Dermis microvascular lymphatic vessel endothelial cell (primary cell): ENCODE data around the gene EPC1. TPM values are rescaled to one million over a fixed set of nuclear protein-coding genes. Genes with fewer than 3 reads are reported as not detected.
"Not testable (repeated sequence)": the region's sequence is repeated elsewhere in the genome, so short reads cannot be mapped to it uniquely, and the experiment has no call there.

Source experiments
- DNase-seq, 2 donors: peaks; one replicate each; pipeline versions ENCODE4 v3.0.0 to v3.0.0-alpha.2; 2010; ENCODE audit warnings: low read depth in 2 of 2
- total RNA-seq: library from RNA; depleted of rRNA; stranded (reverse); fragments of >200 nt; gene quantifications from 2 replicates; pipeline ENCODE4 v1.2.1, GENCODE V29; 2014

The EPC1 gene
- total RNA-seq, 1 donor from 2014 or later, result 15.4 TPM

DNA sequence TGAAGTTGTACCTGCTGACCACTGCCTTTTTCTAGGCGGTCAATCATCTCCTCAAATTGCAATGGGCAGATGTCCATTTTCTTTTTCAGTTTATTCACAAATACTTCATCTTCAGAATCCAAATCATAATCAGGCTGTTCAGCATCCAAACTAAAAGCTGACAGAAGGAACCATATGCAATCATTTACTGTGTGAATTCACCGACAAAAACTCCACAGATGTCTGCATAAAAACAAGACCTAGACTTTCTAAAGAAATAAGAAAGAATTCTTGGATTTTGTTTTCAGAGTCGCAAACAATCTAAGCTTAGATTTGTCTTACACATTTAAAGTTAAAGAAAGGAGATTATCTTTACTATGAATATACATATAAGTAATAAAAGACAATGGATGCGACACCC is 53.4 kb downstream of the EPC1 start:
- no peak for DNase-seq

DNA sequence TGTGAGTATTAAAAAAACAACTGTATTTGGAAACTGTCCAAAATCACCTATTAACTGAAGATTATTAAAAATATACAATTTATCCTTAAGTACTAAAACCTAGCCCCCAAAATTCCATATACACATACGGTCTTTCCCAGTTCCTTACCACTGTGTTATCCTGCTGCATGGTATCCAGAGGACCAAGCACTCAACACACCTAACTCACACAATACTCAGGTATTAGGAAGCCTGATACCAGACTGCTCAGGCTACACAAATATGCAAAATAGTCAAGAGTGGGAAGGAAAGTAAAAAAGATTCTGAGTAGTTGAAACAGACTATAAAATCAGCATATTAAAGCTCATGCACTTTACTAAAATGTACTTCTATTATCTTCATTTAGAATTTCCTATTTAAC is 67.2 kb downstream of the EPC1 start:
- no peak for DNase-seq

DNA sequence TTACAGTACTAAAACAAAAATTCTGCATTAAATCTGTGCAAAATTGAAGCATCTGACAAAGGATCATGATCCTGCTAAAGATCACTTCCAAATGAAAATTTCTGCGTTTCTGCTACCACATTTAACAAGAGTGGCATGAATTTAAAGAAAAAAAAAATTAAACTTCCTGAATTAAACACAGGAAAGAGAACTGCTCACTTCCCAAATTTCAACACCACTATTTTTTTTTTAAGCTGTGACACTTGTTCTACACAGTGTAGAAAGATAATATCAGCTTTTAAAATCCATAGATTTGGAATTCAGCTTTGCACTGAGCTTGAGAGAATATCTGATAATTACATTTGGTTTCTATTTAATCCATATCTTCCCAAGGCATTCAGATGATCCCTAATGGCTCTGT is 73.6 kb downstream of the EPC1 start:
- DNase-seq, result no peak

DNA sequence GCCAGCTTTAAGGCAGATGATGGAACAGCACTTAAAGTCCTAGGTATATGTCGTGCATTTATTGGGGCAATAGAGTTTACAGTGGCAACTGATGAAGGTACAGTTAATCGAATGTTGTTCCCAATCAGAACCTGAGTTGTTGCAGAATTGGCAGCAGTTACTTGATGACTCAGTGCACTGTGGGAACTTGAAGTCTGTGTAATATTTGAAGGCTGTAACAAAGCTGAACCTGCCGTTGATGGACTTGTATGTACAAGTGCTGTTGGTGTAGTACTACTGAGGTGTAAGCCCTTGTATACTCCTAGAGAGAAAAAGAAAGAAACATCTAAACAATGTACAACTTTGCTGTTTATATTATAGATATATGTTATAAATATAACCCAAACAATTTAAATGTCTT is 75.3 kb downstream of the EPC1 start:
- peak in 1 of 2 donors; percentile 7 for DNase-seq

DNA sequence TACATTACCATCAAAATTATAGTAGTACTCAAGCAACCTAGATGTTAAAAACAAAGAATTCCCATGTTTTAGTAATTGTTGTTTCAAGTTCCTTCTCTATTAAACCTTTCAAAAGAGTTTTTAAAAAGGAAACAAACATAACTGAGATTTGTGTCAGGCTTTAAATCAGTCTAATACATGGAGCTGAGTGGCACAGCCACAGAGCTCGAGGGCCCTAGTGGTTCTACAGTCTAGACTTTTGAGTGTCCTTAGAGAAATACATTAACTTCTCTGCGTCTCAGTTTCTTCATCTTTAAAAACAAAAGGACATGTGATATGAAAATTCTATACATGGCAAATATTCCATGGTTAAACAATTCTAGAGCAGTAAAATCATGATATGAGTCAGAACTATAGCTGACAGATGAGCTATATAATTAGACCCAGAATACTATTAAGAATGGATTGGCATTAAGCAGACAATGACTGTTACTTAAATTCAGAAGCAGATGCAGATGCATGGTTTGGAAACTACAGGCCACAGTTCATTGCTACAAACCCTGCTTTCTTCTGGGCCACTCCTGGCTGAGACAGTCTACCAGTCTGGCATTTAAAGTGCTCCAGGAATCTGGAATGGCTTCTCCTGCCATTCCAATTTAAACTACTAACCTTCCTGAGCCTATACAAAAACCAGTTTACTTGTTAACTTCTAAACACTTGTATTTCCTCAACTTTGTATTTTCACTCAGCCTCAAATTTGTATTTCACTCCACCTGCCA is 77.4 kb downstream of the EPC1 start:
- DNase-seq, result no peak

DNA sequence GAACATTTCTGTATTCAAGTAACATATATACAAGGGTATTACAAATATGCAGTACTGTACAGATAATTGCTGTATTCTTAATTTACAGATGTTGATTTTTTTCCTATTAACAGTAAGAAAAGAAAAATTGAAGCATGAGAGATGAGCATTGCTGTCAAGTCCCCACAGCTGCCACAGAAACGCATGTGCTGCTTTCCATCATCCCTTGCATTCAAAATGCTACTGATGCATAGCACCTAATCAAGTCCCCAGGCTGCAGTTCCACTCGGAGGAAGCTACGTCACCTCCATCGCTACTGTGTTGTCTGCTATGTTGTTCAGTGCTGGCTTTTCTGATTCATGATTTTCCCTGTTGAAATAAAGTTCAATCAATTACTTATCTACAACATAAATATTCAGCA is 78.2 kb downstream of the EPC1 start:
- DNase-seq, result no peak

DNA sequence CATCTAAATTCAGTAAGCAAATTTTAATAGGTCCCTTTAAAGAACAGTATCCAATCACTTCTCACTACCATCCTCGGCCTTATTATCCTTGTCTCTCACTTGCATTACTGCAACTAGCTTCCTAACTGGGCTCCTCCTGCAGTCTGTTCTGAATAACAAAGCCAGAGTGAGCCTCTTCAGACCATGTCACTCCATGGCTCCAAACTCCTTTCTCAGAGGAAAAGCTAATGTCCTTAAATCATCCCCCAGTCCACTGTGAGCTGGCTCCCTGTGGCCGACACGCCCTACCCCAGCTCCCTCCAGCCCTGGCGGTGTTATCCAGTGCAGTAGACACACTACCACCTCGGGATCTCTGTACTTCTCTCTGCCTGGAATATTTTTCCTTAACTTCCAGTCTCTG is 80.0 kb downstream of the EPC1 start:
- no peak for DNase-seq

DNA sequence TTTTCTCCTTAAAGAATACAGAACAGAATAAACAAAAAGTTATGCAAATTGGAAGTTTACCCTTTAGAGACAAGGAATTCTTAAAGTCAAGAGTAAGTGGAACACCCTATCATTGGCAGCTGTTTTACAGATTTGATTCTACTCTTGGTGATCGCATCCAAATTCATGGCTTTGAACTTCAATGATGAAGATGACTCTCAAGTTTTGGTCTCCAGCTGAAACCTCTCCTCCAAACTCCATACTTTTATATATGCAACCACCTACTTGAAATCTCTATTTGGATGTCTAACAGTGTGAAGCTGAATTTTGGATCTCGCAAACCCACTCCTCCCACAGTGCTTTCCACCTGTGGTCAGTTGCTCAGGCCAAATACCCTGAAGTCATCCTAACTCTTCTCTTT is 80.4 kb downstream of the EPC1 start:
- no peak for DNase-seq

DNA sequence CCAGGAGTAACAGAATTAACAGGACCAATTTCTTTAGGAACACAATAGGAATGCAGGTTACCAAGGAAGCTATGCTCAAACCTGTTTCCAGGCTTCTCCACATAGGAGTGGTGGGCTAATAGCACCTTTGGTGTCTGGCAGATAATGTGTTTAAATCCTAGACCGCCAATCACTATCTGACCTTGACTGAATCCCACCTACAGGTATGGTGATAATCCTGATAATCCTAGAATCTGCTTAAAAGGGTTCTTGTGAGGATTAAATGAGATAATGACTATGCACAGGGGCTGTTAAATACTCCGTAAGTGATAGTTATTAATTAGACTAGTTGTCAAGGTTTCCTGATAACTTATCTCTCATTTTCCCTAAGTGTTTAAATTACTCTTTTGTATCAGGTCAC is 81.2 kb downstream of the EPC1 start:
- no peak for DNase-seq

DNA sequence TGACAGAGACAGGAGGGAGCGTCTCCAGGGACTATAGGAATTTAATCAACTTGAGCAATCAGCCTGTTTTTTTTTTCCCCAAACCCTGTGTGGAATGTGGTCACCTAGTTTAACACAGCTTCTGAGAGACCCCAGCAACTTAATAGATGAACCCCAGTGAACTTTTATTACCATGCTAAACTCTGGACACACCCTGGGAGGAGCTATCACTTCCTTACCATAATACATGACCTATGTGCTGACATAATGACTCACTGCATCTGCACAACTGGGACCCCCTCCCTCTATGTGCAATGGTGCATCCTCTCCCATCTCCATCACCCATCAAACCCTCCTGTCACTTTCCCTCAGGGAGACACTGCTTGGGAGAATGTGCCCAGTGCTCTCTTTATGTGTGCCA is 83.7 kb downstream of the EPC1 start:
- DNase-seq, result peak in 1 of 2 donors; percentile 24

DNA sequence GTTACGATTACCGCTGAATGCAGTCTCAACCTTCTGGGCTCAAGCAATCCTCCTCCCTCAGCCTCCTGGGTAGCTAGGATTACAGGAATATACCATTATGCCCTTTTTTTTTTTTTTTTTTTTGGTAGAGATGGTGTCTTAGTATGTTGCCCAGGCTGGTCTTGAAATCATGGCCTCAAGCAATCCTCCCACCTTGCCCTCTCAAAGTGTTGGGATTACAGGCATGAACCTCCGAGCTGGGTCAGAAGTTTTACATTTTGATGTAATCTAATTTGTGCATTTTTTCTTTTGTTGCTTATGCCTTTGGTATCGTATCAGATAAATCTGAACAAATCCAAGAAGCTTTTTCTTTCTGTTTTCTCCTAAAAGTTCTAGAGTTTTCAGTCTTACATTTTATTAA is 87.4 kb downstream of the EPC1 start:
- no peak for DNase-seq

DNA sequence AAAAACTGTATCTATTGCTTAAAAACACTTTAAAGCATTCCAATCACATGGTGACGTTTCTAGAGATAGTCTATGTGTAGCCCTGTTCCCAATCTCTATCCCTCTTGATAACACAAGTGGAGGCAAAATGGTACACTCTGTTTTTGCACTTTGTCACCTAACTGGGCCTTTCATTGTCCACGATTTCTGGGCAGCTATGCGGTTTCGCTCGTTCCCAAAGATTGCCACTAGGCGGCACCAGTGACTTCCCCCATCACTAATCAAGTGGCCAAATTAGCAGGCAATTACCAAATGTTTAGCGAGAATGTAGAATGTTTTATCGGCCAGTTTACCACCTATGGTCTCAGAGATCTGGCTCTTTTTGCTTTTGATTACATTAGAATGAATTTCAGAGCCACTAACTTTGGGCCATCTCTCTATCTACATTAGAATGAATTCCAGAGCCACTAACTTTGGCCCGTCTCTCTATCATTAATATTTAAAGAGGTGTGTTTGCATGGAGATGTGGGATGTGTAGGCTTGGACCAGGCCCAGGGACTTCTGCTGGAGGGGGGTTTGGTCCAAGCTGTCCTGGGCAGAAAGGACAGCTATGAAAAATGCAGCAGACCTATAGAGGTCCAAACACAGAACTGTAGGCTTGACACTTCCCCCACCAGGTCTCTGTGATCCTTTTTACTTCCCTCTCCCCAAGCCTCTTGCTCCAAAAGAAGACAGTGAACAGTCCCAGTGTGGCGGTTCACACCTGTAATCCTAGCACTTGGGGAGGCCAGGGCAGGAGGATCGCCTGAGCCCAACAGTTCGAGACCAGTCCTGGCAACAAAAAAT is 90.1 kb downstream of the EPC1 start:
- peak; percentile 25 to 64 for DNase-seq

DNA sequence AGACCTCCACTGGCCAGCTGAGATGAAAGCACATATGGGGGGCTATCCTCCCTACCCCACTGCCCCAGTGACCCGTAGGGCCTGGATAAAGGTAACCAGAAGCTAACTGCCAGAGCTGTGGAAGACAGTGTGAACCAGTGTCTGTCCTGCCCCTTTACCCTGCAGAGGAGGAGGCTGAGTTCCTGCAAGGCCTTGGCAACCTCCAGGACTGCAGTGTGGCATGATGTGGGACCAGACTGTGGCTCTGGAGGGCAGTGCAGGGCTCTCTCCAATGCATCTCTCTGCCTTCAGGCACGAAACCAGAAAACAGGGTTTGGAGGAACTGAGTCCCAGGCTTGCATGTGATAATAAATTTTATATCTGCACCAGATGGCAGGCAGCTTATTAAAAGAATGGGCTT is 93.1 kb downstream of the EPC1 start:
- no peak for DNase-seq

DNA sequence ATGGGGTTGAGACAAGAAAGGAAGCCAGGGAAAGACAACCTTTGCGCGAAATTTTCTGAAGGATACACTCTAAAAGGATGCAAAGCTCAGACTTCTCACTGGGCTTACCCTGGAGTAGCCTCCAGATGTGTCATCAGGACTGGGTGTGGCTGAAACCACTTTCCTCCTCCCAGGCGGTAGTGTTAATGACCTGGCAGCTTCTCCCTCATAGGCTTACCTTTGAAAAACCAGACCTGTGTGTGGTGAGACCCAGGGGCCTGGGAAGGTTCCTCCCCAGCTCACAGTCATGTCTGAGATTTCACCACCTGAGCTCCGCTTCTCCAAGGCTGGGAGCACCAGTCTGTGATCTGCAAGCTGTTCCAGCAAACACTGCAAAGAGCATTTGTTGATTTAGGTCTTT is 93.7 kb downstream of the EPC1 start:
- no peak for DNase-seq

DNA sequence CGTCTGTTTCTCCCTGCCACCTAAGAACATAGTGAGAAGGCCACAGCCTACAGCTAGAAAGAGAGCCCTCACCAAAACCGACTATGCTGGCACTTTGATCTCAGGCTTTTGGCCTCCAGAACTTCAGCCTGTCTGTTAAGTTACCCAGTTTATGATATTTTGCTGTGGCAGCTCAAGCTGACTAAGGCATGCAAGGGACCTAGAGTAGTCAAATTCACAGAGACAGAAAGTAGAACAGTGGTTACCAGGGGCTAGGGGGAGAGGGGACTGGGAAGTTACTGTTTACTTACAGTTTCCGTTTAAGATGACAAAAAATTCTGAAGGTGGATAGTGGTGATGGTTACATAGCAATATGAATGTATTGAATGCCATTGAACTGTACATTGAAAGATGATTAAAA is 96.5 kb downstream of the EPC1 start:
- DNase-seq, result not testable (repeated sequence)

DNA sequence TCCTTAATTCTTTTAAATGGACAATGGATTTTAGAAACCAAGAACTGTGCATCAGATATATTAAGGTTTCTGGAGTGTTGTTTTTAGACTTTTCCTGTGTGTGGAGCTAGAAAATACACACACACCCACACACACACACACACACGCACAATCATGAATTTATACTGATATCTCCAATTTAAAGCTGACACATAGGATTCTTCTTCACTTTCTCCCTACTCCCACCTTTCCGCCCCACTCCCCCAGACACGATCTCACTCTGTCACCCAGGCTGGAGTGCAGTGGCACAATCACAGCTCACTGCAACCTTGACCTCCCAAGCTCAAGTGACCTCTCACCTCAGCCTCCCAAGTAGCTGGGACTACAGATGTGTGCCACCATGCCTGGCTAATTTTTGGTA is 100.3 kb downstream of the EPC1 start:
- no peak for DNase-seq

DNA sequence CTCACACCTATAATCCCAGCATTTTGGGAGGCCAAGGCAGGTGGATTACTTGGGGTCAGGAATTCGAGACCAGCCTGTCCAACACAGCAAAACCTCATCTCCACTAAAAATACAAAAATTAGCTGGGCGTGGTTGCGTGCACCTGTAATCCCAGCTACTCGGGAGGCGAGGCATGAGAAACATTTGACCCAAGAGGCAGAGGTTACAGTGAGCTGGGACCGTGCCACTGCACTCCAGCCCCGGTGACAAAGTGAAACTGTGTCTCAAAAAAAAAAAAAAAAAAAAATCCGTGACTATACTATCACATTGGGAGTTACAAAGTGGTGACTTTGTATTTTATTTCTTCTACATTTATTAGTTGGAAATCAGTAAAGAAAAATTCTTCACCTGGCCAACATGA is 101.2 kb downstream of the EPC1 start:
- DNase-seq, result no peak

DNA sequence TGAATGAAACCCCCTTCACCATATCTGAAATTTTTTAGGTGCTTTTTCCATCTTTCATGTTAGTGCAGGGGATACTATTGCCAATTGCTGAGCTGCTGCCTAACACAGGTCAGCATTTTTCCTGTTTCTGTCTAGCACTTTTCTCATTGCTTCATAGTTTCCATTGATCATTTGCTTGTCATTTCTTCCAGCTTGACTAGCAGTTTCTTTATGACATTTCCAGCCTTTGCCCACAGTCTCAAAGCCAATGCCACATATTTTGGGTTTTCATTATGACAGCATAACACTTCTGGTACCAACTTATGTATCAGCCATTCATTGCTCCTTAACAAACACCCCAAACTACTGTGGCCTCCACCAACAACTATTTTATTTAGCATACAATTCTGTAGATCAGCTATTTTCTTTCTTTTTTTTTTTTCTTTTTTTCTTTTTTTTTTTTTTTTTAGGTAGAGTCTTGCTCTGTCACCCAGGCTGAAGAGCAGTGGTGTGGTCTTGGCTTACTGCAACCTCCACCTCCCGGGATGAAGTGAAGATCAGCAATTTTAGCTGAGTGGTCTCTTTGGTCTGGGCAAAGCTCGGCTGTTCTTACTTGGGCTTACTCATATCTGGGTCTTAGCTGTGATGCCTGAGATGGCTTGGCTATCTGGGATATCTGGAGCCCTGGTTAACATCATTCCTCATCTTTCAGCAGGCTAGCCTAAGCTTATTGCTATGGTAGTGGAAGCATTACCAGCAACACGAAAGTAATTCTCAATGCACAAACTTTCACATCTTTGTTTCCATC is 102.3 kb downstream of the EPC1 start:
- DNase-seq, result no peak

DNA sequence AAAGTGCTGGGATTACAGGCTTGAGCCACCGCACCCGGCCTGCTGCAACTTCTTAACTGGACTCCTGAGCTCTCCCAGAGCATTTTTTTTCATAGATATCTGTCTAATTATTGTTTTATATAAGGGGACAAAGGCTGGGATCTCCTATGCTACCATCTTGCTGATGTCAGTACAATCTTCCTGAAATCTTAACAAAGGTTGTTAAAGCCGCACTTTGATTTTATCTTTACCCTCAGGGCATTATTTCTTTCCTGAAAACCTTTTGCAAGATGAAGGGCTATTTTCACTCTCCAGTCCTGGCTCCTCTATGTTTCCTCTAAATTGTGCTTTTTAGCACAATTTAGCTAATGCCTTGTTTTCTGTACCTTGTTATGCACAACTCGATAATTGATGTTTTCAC is 102.9 kb downstream of the EPC1 start:
- DNase-seq, result no peak

DNA sequence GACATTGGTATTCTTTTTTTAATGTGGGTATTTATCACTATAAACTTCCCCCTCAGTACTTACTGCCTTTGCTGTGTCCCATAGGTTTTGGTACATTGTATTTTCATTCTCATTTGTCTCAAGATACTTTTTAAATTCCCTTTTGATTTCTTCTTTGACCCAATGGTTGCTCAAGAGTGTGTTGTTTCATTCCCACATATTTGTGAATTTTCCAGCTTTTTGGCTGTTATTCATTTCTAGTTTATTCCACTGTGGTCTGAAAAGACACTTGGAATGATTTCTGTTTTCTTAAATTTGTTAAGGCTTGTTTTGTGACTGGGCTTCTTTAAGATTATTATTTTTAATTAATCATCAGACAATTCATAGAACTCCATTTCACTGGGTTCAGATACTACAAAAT is 105.0 kb downstream of the EPC1 start:
- DNase-seq, result no peak

DNA sequence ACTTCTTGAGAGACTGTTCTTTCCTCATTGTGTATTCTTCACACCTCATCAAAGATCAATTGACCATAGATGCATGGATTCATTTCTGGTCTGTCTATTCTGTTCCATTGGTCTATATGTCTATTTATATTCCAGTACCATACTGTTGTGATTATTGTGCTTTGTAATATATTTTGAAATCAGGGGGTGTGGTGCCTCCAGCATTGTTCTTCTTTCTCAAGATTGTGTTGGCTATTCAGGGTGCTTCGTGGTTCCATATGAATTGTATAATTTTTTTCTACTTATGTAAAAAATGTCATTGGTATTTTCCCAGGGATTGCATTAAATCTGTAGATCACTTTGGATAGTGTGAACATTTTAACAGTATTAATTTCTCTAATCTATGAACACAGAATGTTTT is 106.5 kb downstream of the EPC1 start:
- DNase-seq, result no peak

DNA sequence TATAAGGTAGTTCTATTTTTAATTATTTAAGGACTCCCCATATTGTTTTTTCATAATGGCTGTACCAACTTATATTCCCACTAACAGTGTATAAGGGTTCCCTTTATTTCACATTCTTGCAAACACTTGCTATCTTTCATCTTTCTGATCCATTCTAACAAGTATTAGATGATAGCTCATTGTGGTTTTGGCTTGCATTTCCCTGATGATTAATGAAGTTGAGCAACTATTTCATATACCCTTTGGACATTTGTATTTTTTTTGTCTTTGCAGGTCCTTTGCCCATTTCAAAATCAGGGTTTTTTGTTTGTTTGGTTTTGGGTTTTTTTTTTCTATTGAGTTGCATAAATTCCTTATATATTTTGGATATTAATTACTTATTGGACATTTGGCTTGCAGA is 107.2 kb downstream of the EPC1 start:
- DNase-seq, result no peak
